A673 (cell line): Measurements from ENCODE around the gene RGS6.

ENCODE experiments used
- CTCF ChIP-seq: fragments of 300-800, 200-600 bp; sonication (generic); conservative IDR thresholded peaks from 2 replicates; pipeline ENCODE4 v1.5.1; 2017; ENCODE audit warnings: low read depth, mild to moderate bottlenecking, antibody characterized with exemption, low read length, moderate library complexity, mixed read lengths
- EZH2 ChIP-seq: fragments of 200-600 bp; sonication (generic); IDR thresholded peaks from 2 replicates; pipeline ENCODE4 v1.6.1; 2017; ENCODE audit warnings: borderline replicate concordance, low read depth, mild to moderate bottlenecking, mixed read lengths, antibody characterized with exemption, low read length; ENCODE audit not compliant: poor library complexity, severe bottlenecking

- TF ChIP-seq EZH2 = no peak
- TF ChIP-seq CTCF = no peak
Observed at GRCh38 chr14:72040528-72040927, 108.3 kb downstream of the RGS6 start.
